Stimulated activated CD4-positive, alpha-beta T cell treated with anti-CD3 and anti-CD28 coated beads, Interleukin-1b, Interleukin-23, amount 100 ng/mL, for 1 hour (primary cell): Measurements from ENCODE around the gene SDHD.

Experiments
- DNase-seq, 2 donors: peaks; one replicate each; pipeline ENCODE4 v3.0.0-alpha.2; 2020; ENCODE audit warnings: low read depth in 2 of 2

Gene SDHD

DNA sequence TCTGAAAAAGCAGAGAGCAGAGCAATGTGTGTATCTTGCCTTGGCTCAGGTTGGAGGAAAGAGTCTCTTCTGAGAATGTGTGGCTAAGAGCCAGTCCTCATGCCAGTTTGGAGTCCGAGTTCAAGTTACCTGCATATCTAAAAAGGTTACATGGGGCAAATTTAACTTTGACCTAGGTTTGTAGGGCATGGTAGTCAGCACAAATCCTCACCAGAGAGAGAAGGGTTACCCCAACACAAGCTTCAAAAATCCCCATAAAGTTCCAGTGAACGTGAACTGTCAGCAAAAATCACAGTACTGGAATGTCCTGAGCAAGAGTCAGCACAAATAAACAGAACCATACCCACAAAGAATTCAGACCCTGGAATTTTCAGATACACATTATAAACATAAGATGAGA lies 13.8 kb downstream of the SDHD start:
- DNase-seq, result no peak

DNA sequence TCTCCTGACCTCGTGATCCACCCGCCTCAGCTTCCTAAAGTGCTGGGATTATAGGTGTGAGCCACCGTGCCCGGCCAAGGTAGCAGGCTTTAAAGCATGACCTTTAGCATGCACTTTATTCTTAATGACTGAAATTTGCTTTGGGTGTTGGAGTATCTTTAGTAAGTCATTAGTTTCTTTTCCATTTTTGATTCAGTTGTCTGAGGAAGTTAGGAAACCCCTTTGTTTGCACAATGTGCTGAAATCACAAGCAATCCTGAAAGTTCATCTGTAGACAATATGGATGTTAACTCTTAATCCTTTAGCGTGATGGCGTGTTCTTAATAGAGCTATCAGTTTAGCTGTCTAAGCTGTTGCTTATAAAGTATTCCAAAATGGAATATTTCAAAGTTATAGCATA lies 16.8 kb downstream of the SDHD start:
- no peak for DNase-seq

DNA sequence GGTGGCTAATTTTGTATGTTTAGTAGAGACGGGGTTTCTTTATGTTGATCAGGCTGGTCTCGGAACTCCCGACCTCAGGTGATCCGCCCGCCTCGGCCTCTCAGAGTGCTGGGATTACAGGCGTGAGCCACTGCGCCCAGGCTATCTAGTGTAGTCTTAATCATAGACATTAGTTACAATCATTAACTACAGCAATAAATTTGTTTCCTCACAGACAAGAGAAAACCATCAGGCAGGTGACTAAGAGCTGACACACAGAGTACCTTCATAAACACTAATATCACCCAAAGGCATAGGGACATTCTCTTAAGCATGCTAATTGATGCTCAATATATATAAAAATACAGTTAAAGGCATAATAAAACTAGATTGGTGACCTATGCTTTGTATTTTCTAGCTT lies 19.4 kb downstream of the SDHD start:
- DNase-seq, result no peak

DNA sequence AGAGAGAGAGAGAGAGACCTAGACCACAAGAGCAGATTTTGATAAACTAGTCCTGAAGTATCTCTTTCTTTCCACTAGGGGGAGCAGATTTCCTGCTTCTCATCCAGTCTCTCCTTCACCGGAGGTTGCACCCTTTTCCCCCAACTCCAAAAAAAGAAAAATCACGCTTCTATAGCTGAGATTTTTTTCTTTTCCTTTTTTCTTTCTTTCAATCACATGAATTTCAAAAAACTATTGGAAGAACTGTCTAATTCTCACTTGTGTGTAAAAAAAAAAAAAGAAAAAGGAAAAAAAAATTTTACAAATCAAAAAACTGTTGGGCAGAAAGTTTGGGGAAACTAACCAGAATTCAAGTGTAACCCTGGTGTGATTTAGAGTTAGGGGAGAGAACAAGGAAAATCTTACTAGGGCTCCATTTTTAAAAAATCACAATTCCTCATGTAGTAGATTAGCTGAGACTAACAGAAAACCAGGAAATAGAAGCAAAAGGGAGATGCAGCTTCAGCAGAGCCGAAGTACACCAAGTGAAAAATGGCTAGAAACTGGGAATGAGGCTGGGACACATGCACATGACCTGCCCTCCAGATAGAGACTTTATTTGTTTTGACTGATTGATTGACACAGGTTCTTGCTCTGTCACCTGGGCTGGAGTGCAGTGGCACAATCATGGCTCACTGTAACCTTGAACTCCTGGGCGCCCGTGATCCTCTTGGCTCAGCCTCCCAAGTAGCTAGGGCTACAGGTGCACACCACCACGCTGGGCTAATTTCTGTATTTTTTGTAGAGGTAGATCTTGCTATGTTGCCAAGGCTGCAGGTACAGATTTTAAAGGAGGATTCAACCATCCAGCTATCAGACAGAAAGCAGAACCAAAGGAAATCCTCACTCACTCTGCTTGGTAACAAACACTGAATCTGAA lies 27.1 kb downstream of the SDHD start:
- no peak for DNase-seq

DNA sequence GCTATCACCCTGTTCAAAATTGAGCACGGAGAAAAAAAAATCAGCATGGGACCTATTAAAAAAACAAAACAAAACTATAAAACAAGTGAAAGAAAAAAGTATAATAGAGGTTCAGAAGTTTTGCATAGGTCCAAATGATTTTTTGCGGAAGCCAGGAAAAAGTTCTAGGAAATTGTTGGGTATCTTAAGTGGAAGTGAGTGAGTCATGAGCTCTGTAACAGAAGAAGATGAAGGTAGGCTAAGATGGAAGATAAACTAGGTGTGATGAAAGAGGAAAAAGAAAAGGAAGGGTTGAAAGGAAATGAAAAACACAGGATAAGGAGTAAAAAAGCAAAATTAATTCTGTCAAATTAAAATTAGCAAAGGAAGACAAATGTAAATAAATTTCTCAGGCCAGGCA lies 27.8 kb downstream of the SDHD start:
- no peak for DNase-seq

DNA sequence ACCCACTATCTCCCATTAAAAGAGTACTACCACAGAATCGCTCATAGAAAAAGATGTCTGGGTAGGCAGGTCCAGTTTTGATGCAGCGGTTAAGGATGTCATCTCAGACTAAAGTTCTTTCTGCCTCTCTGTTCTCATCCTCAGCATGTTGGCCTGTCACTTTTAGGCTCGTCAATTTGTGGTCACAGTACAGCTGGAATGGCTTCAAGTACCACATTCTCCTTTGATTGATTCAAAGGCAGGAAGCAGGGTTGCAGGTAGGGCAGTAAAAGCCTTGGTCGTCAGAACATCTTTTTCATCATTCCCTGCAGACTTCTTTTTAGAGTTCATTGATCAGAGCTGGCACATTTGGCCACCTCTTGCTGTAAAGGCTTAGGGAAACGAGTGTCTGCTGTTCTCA lies 28.7 kb downstream of the SDHD start:
- no peak for DNase-seq

DNA sequence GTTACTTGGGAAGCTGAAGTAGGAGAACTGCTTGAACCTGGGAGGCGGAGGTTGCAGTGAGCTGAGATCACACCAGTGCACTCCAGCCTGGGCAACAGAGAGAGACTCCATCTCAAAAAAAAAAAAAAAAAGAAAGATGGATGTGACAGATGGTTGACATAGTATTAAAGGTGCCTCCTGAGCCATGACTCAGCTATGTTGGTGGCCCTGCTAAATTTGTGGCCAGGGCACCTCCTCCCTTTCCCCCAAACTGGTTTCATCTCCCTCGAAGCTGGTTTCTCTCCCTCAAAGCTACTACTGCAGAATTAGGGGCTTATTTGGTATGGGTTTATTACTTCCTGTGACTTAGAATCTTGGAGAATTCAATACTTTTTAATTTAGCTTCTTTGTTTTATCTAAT lies 31.5 kb downstream of the SDHD start:
- no peak for DNase-seq

DNA sequence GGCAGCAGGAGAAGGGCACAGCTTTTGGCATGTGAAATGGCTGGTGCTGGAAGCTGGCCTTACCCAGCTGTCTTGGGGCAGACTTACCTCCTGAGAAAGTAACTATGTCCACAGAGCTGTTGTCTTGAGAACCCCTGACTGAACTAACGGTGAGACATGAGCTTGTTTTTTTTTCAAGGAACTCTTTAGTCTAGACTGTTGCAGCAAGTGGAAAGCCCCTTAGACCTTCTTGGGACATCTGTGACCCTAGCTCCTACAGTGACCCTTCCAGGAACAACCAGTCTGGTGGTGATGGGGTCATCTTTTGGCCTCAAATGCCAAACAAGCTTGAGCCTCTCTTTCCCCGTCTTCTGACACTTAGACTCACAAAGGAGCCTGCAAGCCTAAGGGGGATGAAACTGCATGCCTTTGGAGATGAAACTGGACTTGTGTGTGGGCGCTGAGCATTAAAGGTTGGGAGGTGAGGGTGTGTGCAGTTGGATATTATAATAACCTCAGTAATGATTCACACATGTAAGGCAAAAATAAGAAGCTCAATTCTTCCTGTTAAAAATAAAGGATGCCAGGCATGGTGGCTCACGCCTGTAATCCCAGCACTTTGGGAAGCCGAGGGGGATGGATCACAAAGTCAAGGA lies 35.4 kb downstream of the SDHD start:
- no peak for DNase-seq

DNA sequence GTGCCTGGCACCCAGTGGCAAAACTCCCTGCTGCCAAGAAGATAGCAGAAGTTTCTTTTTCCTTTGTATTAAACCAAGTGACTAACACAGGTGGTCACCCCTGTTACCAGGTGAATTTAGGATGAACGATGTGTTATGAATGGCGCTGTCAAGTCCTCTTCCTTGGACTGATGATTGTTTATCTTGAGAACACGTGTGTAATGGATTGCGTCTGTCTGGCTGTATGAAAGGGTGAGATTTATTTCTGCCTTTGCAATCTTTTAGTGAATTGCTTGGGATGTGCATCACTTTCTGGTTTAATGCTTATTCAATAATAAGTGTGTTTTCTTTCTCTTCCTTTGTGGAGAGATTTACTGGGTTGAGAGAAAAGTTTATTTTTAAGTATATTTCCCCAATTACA lies 36.5 kb downstream of the SDHD start:
- DNase-seq, result no peak

DNA sequence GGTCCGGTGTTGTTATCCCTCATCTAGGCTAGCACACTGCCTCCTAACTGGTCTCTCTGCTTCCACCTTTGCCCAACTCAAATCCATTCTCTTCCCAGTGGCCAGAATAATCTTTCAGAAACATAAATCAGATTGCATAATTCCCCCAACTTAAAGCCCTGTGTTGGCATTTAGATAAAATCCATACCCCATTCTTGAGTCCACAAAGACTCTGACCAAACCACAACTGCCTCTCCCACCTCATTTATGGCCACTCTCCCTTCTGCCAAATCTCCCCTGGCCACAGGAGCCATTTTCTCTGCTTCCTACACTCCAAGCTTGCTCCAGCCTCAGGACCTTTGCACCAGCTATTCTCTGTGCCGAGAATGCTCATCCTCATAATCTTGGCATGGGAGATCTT lies 40.4 kb downstream of the SDHD start:
- DNase-seq, result no peak

DNA sequence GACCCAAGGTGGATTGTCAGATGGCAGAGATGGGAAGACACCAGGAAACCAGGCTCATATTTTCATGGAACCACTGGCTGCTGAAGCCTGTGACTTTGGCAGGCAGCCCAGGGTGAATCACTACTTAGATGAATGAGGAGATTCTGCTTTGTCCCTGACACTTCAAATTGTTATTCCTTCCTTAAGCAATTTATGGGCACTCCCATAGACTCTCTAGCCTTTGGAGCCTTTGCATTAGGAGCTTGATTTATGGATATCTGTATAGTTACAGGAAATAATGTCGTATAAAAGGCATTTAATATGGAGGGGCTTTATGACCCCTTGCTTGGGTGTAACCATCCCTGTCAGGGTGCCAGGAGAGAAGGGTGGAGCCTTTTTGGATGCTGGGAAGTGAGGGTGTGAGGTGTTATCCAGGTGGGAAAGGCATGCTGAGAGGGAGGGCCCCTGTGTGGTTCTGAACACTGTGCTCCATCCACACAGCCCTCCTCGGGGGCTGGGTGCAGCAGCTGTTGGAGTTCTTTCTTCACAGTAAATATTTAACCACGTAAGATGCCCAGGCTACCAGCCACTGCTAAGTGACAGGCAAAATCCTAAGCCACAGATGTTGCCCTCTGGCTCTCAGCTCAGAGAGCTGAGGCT lies 41.9 kb downstream of the SDHD start:
- no peak for DNase-seq

DNA sequence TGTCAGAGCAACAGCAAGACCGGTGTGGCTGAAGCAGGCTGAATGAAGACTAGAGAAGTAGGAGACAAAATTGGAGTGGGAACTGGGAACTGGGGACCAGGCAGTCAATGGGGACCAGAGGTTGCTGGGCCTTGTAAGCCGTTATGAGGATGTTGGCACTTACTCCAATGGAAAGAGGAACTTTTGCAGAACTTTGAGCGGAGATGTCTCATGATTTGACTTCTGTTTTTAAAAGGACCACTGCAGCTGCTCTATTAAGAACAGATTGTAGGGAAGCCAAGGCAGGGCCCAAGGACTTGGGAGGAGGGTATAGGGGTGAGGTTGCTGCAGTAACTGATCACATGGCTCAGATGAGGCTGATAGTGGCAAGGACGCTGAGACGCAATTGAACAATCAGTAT lies 43.0 kb downstream of the SDHD start:
- no peak for DNase-seq

DNA sequence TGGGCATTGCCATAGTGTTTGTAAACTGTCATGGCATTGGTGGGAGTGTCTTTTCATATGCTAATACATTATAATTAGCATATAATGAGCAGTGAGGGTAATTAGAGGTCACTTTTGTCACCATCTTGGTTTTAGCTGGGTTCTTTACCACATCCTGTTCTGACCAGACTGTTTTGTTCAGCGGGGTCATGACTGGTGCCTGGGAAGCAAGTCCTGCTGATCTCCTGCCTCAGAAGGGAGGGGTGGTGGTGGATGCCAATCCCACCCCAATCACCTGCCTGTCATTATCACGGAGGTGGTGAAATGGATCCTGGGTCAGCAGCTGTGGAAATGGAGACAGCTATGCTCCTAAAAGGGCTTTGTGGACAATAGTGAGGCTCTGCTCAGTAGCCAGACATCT lies 46.1 kb downstream of the SDHD start:
- no peak for DNase-seq

DNA sequence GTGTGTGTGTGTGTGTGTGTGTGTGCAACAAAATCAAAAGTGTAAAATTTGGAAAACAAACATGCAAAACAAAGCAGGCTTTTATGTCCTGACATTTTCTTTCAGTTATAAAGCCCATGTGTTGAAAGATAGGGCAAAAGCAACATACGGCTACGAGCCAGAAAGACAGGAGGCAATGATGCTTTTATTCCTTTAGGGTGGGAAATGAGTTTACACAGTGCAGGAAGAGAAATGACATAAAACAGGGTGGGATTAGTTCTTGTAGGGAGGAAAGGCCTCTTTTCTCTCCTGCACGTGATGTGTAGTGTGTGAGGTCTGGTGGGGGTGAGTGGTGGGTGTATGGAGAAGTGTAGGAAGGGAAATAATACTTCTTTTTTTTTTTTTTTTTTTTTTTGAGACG lies 47.8 kb downstream of the SDHD start:
- DNase-seq, result no peak

DNA sequence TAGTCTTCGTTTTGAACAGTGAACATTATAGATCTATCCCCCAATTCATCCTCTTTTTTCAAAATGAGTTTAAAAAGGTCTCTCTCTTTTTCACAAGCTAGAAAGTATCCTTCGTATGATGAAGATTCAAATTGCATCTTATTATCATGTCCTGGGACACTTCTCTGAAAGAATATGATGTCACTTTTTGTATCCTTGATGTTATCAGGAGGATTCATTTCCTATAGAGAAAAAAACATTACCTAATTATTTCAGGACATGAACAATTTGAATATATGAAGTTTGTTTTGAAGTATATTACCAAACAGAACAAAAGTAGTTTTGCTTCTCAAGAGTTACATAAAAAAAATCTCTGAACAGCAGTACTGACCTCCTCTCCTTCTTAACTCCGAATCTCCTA lies 56.9 kb downstream of the SDHD start:
- DNase-seq, result no peak
